Endodermal cell (in vitro differentiated cells): ENCODE results near the gene BAIAP2. TPM values are rescaled to one million over a fixed set of nuclear protein-coding genes. Genes with fewer than 3 reads are reported as not detected.
A peak's percentile ranks its signal among the peaks of the same experiment; 100 is the strongest.

Source experiments
- DNase-seq: peaks from one replicate; pipeline ENCODE4 v3.0.0-alpha.2; 2017
- H3K27ac ChIP-seq: 2 replicates; pipeline ENCODE4 v1.5.1; 2013; ENCODE audit warnings: mild to moderate bottlenecking, low read depth, low read length, moderate library complexity
- H3K27me3 ChIP-seq: 2 replicates; pipeline ENCODE4 v1.6.1; 2013; ENCODE audit warnings: mild to moderate bottlenecking, low read length, moderate library complexity; ENCODE audit not compliant: insufficient read depth, control insufficient read depth, poor library complexity, severe bottlenecking
- H3K36me3 ChIP-seq: 2 replicates; pipeline ENCODE4 v1.7.0; 2013; ENCODE audit warnings: mild to moderate bottlenecking, low read length, moderate library complexity; ENCODE audit not compliant: control insufficient read depth, insufficient read depth
- H3K4me1 ChIP-seq: one replicate; pipeline ENCODE4 v1.7.0; 2013; ENCODE audit warnings: low read length; ENCODE audit not compliant: control insufficient read depth, insufficient read depth
- H3K4me3 ChIP-seq: 2 replicates; pipeline ENCODE4 v1.5.1; 2013; ENCODE audit warnings: mild to moderate bottlenecking, low read length, moderate library complexity
- H3K9ac ChIP-seq: 2 replicates; pipeline ENCODE4 v1.6.1; 2013; ENCODE audit warnings: mild to moderate bottlenecking, low read length, moderate library complexity; ENCODE audit not compliant: poor library complexity, severe bottlenecking; ENCODE audit errors: extremely low read depth
- H3K9me3 ChIP-seq: 2 replicates; pipeline ENCODE4 v1.6.1; 2013; ENCODE audit warnings: mild to moderate bottlenecking, low read length, moderate library complexity; ENCODE audit not compliant: control insufficient read depth
- H3K27ac Mint-ChIP-seq: 2 replicates; pipeline ENCODE4 v1.8.0; 2020; ENCODE audit warnings: mixed read lengths
- H3K27me3 Mint-ChIP-seq: 2 replicates; pipeline ENCODE4 v1.8.0; 2021; ENCODE audit warnings: mild to moderate bottlenecking, mixed read lengths; ENCODE audit not compliant: insufficient read depth
- H3K36me3 Mint-ChIP-seq: 2 replicates; pipeline ENCODE4 v1.8.0; 2020; ENCODE audit warnings: low read depth, mixed read lengths
- H3K4me1 Mint-ChIP-seq: 2 replicates; pipeline ENCODE4 v1.8.0; 2020; ENCODE audit warnings: mixed read lengths
- H3K4me3 Mint-ChIP-seq: 2 replicates; pipeline ENCODE4 v1.8.0; 2020; ENCODE audit warnings: mild to moderate bottlenecking, moderate library complexity, mixed read lengths
- H3K9me3 Mint-ChIP-seq: 2 replicates; pipeline ENCODE4 v1.8.0; 2020; ENCODE audit warnings: mild to moderate bottlenecking, mixed read lengths
- CTCF ChIP-seq: fragments of 200-600 bp; sonication (generic); conservative IDR thresholded peaks from 2 replicates; pipeline ENCODE4 v1.5.0; 2021; ENCODE audit warnings: antibody characterized with exemption, mild to moderate bottlenecking
- WGBS, 2 experiments: methylation state at CpG; one replicate each; pipeline versions ENCODE4 v1.1.5 to v1.1.7; 2013; ENCODE audit warnings: missing lambda C conversion rate in 2 of 2, mixed read lengths in 1 of 2; ENCODE audit not compliant: insufficient coverage in 1 of 2, insufficient read length in 1 of 2; 5-methylcytosine and 5-hydroxymethylcytosine counted together
- total RNA-seq, 2 donors: library from RNA; stranded (reverse); fragmentation: NEBNext Ultra II Directional in 1 of 2; extraction: Animal tissue kit (Norgen Biotek cat#: 25700) in 1 of 2; gene quantifications; 2 replicates in 1 of 2; 3 replicates in 1 of 2; pipeline ENCODE4 v1.2.1, GENCODE V29; 2021

The BAIAP2 gene
- total RNA-seq, 2 donors from 2014 or later = 24.9 to 32.7 TPM

- Mint-ChIP-seq H3K9me3 (no peaks in the 10 kb centered on the region), H3K27ac (peak overlapping the region; percentile 64), H3K36me3 (peaks cover 13% of the 10 kb centered on the region), H3K27me3 (no peaks in the 10 kb centered on the region), H3K4me1 (peaks cover 14% of the 10 kb centered on the region), H3K4me3 (no peak overlapping the region)
- Histone ChIP-seq H3K27me3 (no peaks in the 10 kb centered on the region), H3K36me3 (peaks cover 3% of the 10 kb centered on the region), H3K9ac (no peak overlapping the region), H3K4me1 (peaks cover 3% of the 10 kb centered on the region), H3K27ac (peak overlapping the region; percentile 78), H3K4me3 (no peak overlapping the region), H3K9me3 (no peaks in the 10 kb centered on the region)
- peak; percentile 7 for TF ChIP-seq CTCF
- peak; percentile 78 for DNase-seq
- 76 to 77% methylated on average over 11 to 14 of the region's 14 CpGs for WGBS, 2 experiments
Measured at GRCh38 chr17:81057079-81057730, 22.3 kb downstream of the BAIAP2 start.

GRCh38 chr17:81057777-81058176, 22.8 kb downstream of the BAIAP2 start:
- H3K9ac ChIP-seq = no peak overlapping the region

GRCh38 chr17:81058263-81058871, 23.4 kb downstream of the BAIAP2 start:
- 89% methylated on average over 21 to 23 of the region's 23 CpGs for WGBS, 2 experiments
- H3K27ac ChIP-seq = no peak overlapping the region
- H3K9me3 ChIP-seq = no peaks in the 10 kb centered on the region
- peaks cover 10% of the 10 kb centered on the region for H3K4me1 Mint-ChIP-seq
- no peak overlapping the region for H3K27ac Mint-ChIP-seq
- H3K27me3 ChIP-seq = no peaks in the 10 kb centered on the region
- no peak overlapping the region for H3K4me3 Mint-ChIP-seq
- H3K27me3 Mint-ChIP-seq = no peaks in the 10 kb centered on the region
- DNase-seq = no peak
- peaks cover 18% of the 10 kb centered on the region for H3K36me3 Mint-ChIP-seq
- H3K9ac ChIP-seq = no peak overlapping the region
- no peaks in the 10 kb centered on the region for H3K9me3 Mint-ChIP-seq
- no peak for TF ChIP-seq CTCF
- H3K4me3 ChIP-seq = no peak overlapping the region
- peaks cover 3% of the 10 kb centered on the region for H3K4me1 ChIP-seq
- peaks cover 3% of the 10 kb centered on the region for H3K36me3 ChIP-seq

More at GRCh38 chr17:81057777-81058176, 22.8 kb downstream of the BAIAP2 start:
- Mint-ChIP-seq H3K9me3 (no peaks in the 10 kb centered on the region), H3K27ac (no peak overlapping the region), H3K27me3 (no peaks in the 10 kb centered on the region), H3K4me1 (peaks cover 13% of the 10 kb centered on the region), H3K4me3 (no peak overlapping the region), H3K36me3 (peaks cover 13% of the 10 kb centered on the region)
- Histone ChIP-seq H3K9me3 (no peaks in the 10 kb centered on the region), H3K27me3 (no peaks in the 10 kb centered on the region), H3K36me3 (peaks cover 3% of the 10 kb centered on the region), H3K4me1 (peaks cover 3% of the 10 kb centered on the region), H3K27ac (peak overlapping the region; percentile 78), H3K4me3 (no peak overlapping the region)
- TF ChIP-seq CTCF = no peak
- 90 to 91% methylated on average over 7 to 10 of the region's 12 CpGs for WGBS, 2 experiments
- DNase-seq = no peak
